ENCODE data around the gene SRP68.

Gene SRP68

GRCh38 chr17:76049836-76050537 is 22.3 kb downstream of the SRP68 start:
- no peak for TF ChIP-seq GATA2 (IDR thresholded peaks at IDR 0.05; ENCODE audit: low read depth, low read length)
- TF ChIP-seq GATA3 (IDR thresholded peaks at IDR 0.05; ENCODE audit: low read depth, low read length): no peak

- TF ChIP-seq GATA2 (IDR thresholded peaks at IDR 0.05; ENCODE audit: low read depth, low read length) (no peak), GATA3 (IDR thresholded peaks at IDR 0.05; ENCODE audit: low read depth, low read length) (no peak)
These were observed 23.1 kb downstream of the SRP68 start for GRCh38 chr17:76049239-76049638.

DNA sequence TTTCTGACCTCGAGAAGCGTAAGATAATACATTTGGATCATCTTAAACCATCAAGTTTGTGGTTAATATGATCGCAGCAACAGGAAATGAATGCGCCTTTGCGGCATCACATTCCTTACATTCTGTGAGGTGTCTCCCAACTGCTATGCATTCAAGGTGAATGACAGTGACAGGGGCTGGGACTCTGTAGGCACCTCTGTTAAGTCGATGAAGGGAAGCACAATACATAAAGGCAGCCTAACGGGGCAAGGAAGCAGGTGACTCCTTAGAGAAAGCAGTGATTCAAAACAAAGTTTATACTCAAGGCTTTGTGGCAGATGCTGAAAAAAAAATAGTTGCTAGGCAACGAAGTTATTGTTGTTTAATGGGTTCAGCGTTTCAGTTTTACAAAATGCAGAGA is 23.6 kb downstream of the SRP68 start:
- TF ChIP-seq GATA3 (IDR thresholded peaks at IDR 0.05; ENCODE audit: low read depth, low read length): no peak
- TF ChIP-seq GATA2 (IDR thresholded peaks at IDR 0.05; ENCODE audit: low read depth, low read length): no peak

DNA sequence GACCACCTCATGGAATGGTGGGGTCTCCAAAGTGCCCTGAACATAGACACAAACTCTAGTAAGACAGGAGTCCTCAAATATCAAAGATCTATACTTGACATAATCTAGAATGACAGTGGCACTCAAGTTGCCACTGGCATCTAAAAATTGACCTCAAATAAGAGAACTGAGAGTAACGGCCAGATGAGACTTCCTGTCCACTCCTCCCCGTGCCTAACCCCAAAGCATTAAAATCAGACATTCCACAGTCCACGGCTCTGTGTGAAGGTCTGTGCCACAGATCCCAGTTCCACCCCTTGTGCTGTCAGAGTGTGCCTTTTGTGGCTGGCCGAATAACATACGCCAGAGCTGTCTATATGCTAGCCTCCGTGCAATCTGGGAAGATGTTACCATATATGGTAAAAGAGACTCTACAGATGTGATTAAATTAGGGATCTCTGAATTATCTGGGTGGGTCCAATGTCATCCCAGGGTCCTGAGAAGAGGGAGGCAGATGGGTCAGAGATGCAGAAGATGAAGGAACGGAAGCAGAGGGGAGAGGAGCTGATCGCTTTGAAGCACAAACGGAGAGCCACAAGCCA is 24.2 kb downstream of the SRP68 start:
- TF ChIP-seq GATA3 (IDR thresholded peaks at IDR 0.05; ENCODE audit: low read depth, low read length) (no peak), GATA2 (IDR thresholded peaks at IDR 0.05; ENCODE audit: low read depth, low read length) (no peak)

DNA sequence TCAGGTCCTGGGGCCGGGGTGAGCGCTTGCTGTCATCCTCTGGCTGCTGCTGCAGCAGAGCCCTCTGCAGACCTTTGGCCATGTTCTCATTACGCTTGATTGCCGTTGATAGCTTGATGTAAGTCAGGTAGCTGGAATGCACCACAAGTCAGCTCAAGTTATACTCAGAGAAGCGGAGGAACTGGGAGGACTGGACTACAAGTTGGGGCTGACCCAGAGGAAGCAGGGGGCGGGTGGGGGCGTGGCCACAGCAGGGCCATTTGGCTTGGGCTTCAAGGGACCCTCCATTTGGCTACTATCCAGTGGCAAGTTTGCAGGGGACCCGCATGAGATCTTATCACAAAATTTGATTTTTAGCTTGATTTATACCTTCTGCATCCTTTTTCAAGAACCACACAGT is 26.3 kb downstream of the SRP68 start:
- TF ChIP-seq GATA3 (IDR thresholded peaks at IDR 0.05; ENCODE audit: low read depth, low read length) (no peak), GATA2 (IDR thresholded peaks at IDR 0.05; ENCODE audit: low read depth, low read length) (peak; percentile 55)

DNA sequence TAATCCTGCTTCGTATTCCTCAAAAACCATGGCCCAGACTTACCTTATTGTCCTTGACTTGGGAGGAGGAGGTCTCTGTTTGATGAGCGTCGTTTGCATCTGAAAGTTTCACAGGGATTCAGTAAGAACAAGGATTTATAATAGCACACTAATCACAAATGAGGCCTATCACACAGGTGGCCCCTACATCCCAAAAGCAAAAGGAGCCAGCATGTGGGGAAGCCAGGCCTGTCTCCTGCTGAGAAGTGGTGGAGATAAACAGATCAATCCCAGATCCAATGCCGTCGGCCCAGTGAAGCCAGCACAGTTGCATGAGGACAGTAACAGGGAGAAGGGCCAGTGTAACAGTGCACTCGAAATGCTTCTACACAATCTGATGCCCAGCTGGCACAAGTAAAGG is 31.9 kb downstream of the SRP68 start:
- TF ChIP-seq GATA3 (IDR thresholded peaks at IDR 0.05; ENCODE audit: low read depth, low read length) (no peak), GATA2 (IDR thresholded peaks at IDR 0.05; ENCODE audit: low read depth, low read length) (no peak)

GRCh38 chr17:76039121-76039520 is 33.2 kb downstream of the SRP68 start:
- TF ChIP-seq GATA3 (IDR thresholded peaks at IDR 0.05; ENCODE audit: low read depth, low read length): no peak

GRCh38 chr17:76038050-76038449 is 34.3 kb downstream of the SRP68 start:
- no peak for TF ChIP-seq GATA2 (IDR thresholded peaks at IDR 0.05; ENCODE audit: low read depth, low read length)
- TF ChIP-seq GATA3 (IDR thresholded peaks at IDR 0.05; ENCODE audit: low read depth, low read length): no peak

DNA sequence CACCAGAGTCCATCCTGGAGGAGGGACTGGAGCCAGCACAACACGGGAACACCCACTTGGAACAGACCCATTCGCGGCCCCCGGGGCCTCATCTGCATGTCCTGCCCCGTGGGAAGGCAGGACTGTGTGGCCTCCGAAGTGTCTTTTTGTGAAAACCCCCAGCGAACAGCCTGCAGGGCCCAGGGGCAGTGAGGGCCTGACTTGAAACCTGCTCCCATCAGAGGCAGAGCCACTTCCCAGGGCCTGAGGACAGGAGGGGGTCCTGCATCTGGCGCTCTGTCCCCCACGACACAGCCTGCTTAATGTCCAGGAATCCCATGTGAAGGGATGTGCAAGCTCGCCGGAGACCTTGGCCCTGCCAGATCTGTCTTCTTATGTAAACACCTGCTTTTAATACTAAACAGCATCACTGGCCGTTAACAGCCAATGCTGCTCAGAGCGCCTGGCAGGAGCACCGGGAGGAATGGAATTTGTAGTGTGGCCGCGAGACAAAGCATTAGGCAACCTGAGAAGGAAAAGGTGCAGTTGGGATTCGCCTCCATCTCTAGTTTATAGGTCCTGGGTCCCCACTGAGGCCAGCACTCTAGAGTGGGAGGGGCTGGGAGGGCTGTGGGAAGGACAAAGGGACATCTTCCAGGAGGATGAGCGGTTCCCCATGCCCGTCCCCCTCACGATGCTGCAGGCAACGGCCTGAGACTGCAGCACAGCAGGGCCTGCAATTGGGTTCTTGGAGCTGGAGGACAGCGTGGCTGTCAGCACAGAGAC is 35.6 kb downstream of the SRP68 start:
- TF ChIP-seq GATA3 (IDR thresholded peaks at IDR 0.05; ENCODE audit: low read depth, low read length): no peak
- TF ChIP-seq GATA2 (IDR thresholded peaks at IDR 0.05; ENCODE audit: low read depth, low read length): no peak

DNA sequence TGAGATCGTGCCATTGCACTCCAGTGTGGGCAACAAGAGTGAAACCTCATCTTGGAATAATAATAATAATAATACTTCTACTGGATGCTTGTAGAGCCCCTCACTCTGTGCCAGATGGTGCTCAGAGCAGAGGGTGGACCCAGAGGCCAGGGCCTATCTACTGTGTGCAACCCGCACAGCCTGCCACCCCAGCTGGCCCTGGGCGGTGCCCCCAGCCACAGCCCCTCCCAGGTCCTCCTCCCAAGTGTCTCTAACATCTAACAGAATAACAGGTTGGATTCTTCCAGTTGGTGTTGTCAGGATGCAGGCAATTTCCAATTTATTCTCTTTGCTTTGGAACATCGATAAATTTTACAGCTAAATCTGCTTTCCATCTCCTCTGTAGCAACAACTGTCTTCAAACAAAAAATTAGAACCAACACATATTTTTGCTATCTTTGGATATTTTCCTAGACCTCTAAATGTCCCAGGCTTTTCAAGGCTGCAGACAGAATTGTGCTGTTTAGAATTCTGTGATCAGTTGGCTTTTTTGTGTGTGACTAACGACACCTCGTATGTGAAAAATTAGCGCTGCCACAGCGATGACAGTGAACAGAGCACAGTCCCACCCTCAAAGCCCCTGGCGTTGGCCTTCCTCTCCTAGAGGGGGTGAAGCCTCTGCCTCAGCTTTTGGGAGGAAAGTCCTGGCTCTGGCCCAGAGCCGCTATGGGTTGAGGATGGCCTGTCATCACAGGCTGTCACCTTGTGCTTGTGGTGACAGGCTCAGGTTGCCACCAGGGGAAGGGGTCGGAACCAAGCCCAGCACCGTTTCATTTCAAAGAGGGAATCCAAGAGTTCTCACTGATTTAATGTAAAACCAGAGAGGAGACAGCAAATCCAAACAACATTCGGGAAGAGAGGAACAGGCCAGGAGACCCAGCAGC is 37.6 kb downstream of the SRP68 start:
- TF ChIP-seq GATA3 (IDR thresholded peaks at IDR 0.05; ENCODE audit: low read depth, low read length): no peak
- no peak for TF ChIP-seq GATA2 (IDR thresholded peaks at IDR 0.05; ENCODE audit: low read depth, low read length)

GRCh38 chr17:76033139-76033538 is 39.2 kb downstream of the SRP68 start:
- TF ChIP-seq GATA2 (IDR thresholded peaks at IDR 0.05; ENCODE audit: low read depth, low read length) (no peak), GATA3 (IDR thresholded peaks at IDR 0.05; ENCODE audit: low read depth, low read length) (no peak)

- TF ChIP-seq GATA2 (IDR thresholded peaks at IDR 0.05; ENCODE audit: low read depth, low read length) (no peak), GATA3 (IDR thresholded peaks at IDR 0.05; ENCODE audit: low read depth, low read length) (no peak)
These were observed 39.6 kb downstream of the SRP68 start for GRCh38 chr17:76032780-76033108.

- TF ChIP-seq GATA2 (IDR thresholded peaks at IDR 0.05; ENCODE audit: low read depth, low read length) (no peak), GATA3 (IDR thresholded peaks at IDR 0.05; ENCODE audit: low read depth, low read length) (no peak)
These were observed 40.1 kb downstream of the SRP68 start for GRCh38 chr17:76032073-76032779.

Data from SH-SY5Y (cell line).